Vagina (tissue), 2 donors: ENCODE results near the gene TVP23A. TPM values are rescaled to one million over a fixed set of nuclear protein-coding genes. Genes with fewer than 3 reads are reported as not detected.

Experiments used
- DNase-seq, 2 donors: peaks; one replicate each; pipeline ENCODE4 v3.0.0-alpha.2; 2017; ENCODE audit errors: extremely low spot score in 2 of 2
- H3K27ac ChIP-seq: fragments of 200-600 bp; sonication (generic); one replicate; pipeline ENCODE4 v1.5.1; 2019
- H3K27me3 ChIP-seq: fragments of 200-600 bp; sonication (generic); one replicate; pipeline ENCODE4 v1.5.1; 2019
- H3K36me3 ChIP-seq, 2 donors: fragments of 200-600 bp; sonication (generic); one replicate each; pipeline ENCODE4 v1.5.1; 2017 to 2019
- H3K4me1 ChIP-seq: fragments of 200-600 bp; sonication (generic); one replicate; pipeline ENCODE4 v1.5.1; 2019
- H3K4me3 ChIP-seq, 2 donors: fragments of 200-600 bp; sonication (generic); 1 replicate in 1 of 2; 2 replicates in 1 of 2; pipeline ENCODE4 v1.5.1; 2016 to 2019
- H3K9me3 ChIP-seq: fragments of 200-600 bp; sonication (generic); one replicate; pipeline ENCODE4 v1.5.1; 2019
- CTCF ChIP-seq, 3 experiments: fragments of 450-650 bp in 2 of 3; fragments of 200-600 bp in 1 of 3; sonication (generic) in 1 of 3; IDR thresholded peaks; one replicate each; pipeline ENCODE4 v1.5.1; 2017 to 2019; ENCODE audit warnings: antibody characterized with exemption in 3 of 3, mild to moderate bottlenecking in 2 of 3, moderate library complexity in 2 of 3
- POLR2A ChIP-seq, 2 donors: fragments of 450-650 bp; IDR thresholded peaks; one replicate each; pipeline ENCODE4 v1.6.1; 2017; ENCODE audit warnings: antibody characterized with exemption in 2 of 2, mild to moderate bottlenecking in 2 of 2, moderate library complexity in 2 of 2
- POLR2AphosphoS5 ChIP-seq, 2 donors: sonication (generic); formaldehyde crosslinking; IDR thresholded peaks; one replicate each; pipeline ENCODE4 v1.9.0; 2017; ENCODE audit warnings: antibody characterized with exemption in 2 of 2, mild to moderate bottlenecking in 2 of 2, low read depth in 1 of 2; ENCODE audit not compliant: insufficient read depth in 1 of 2
- intact Hi-C: fragments of 100-400 bp; cut with DNase I; formaldehyde crosslinking; loops from one replicate; pipeline ENCODE4 v1.15.1; 2023
- small RNA-seq: library from RNA; depleted of rRNA; stranded (forward); fragments of <200 nt; gene quantifications from one replicate; pipeline ENCODE3, GENCODE V24; 2016
- total RNA-seq: library from RNA; depleted of rRNA; stranded (reverse); fragments of >200 nt; gene quantifications from one replicate; pipeline ENCODE4 v1.2.3, GENCODE V29; 2016

The TVP23A gene
- total RNA-seq, 1 donor from 2014 or later = 0.98 TPM

DNA sequence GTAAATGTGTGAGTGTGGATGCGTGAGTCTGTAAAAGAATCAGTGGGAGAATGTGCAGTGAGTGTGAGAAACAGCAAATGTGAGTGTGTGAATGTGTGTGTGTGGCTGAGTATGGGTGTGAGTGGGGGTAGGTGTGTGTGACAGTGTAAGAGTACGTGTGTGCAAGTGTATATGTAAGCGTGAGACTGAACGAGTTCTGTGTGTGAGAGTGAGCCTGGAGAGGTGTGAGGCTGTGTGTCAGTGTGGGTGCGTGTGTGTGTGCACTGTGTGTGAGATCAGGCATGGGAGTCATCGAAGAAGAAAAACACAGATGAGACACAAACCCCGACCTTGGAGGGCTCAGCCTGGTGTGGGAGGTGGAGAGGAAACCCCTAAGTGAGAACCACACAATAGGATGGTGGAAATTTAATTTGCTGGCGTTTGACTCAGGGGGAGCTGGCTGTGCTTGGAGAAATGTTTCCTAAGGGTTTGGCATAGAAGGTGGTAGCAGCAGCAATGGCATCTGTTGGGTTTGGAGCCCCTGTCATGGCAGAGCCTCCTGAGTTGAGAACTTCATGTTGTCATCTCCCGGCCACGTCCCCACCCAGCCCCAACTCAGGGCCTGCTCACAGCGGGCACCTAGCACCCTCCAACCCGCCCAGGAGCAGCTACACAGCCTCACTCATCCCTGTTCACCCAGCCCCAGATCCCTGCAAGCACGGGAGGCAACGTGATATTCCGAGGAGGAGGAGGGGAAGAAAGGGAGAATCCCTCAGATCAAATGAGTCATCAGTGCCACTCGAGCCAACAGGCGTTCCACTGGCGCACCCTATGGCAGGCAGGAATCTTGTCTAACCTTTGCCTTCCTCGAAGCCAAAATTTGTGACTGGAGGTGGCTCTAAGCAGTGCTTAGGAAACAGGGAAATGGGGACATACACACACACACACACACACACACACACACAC is 89.2 kb downstream of the TVP23A start:
- TF ChIP-seq POLR2AphosphoS5 (IDR thresholded peaks at IDR 0.05; ENCODE audit: insufficient read depth in 1 of 2, low read depth in 1 of 2) = no peak
- no peak for TF ChIP-seq CTCF (IDR thresholded peaks at IDR 0.05)
- no peak for TF ChIP-seq POLR2A (IDR thresholded peaks at IDR 0.05)
- no peaks in the 10 kb centered on the region for H3K36me3 ChIP-seq
- no peak overlapping the region for H3K4me3 ChIP-seq
- no peak for DNase-seq
- H3K9me3 ChIP-seq = no peaks in the 10 kb centered on the region
- intact Hi-C loops = no loop called here
- peaks cover 5% of the 10 kb centered on the region for H3K4me1 ChIP-seq
- no peak overlapping the region for H3K27ac ChIP-seq
- H3K27me3 ChIP-seq = no peaks in the 10 kb centered on the region

GRCh38 chr16:10728003-10728887 is 90.3 kb downstream of the TVP23A start:
- Histone ChIP-seq H3K4me1 (peaks cover 5% of the 10 kb centered on the region), H3K36me3 (no peaks in the 10 kb centered on the region), H3K27ac (no peak overlapping the region), H3K9me3 (no peaks in the 10 kb centered on the region), H3K4me3 (no peak overlapping the region), H3K27me3 (no peaks in the 10 kb centered on the region)
- TF ChIP-seq CTCF (IDR thresholded peaks at IDR 0.05) (no peak), POLR2AphosphoS5 (IDR thresholded peaks at IDR 0.05; ENCODE audit: insufficient read depth in 1 of 2, low read depth in 1 of 2) (no peak), POLR2A (IDR thresholded peaks at IDR 0.05) (no peak)
- DNase-seq = no peak
- intact Hi-C loops = no loop called here

Small RNA genes within 50 kb of the gene (small RNA-seq; reads per million reads assigned to genes)
- gene MTND4LP24 = not detected
- not detected for gene MTND6P33

Other genes starting within 250 kb of the TVP23A start
- 70.7 TPM for gene EMP2, start 238.2 kb downstream of the TVP23A start, total RNA-seq
- gene TEKT5, start 123.9 kb downstream of the TVP23A start, total RNA-seq = not detected
- gene NUBP1, start 75.0 kb downstream of the TVP23A start, total RNA-seq = 20.9 TPM
- gene CIITA, start 58.4 kb upstream of the TVP23A start, total RNA-seq = 16.7 TPM
- gene DEXI, start 123.7 kb upstream of the TVP23A start, total RNA-seq = 67.5 TPM
- gene CLEC16A, start 125.8 kb upstream of the TVP23A start, total RNA-seq = 21.6 TPM